ENCODE measurements around the gene HLA-DRA. TPM values are rescaled to one million over a fixed set of nuclear protein-coding genes. Genes with fewer than 3 reads are reported as not detected.

HLA-DRA gene
- total and polyA plus RNA-seq, 2 experiments from 2014 or later: not detected

DNA sequence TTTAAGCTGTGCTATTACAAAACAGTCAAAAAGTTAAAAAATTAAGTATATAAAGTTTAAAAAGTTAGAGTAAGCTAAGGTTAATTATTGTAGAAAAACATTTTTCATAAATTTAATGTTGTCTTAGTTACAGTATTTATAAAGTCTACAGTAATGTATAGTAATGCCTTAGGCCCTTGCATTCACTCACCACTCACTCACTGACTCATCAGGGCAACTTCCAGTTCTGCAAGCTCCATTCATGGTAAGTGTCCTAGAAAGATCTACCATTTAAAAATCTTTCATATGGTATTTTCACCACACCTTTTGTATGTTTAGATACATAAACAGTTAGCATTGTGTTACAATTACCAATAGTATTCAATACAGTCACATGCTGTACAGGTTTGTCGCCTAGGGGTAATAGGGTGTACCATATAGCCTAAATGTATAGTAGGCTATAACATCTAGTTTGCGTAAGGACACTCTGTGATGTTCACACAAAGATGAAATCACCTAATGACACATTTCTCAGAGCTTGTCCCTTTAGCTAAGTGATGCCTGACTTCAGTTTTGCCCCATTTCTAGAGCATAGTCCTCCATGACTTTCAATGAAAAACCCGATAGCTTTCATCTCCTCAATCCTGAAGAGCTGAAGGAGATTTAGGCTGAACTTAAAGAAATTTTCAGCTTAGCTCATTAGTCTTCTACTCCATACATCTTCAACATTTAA lies 14.9 kb upstream of the HLA-DRA start:
- TF ChIP-seq, protein P1, sequence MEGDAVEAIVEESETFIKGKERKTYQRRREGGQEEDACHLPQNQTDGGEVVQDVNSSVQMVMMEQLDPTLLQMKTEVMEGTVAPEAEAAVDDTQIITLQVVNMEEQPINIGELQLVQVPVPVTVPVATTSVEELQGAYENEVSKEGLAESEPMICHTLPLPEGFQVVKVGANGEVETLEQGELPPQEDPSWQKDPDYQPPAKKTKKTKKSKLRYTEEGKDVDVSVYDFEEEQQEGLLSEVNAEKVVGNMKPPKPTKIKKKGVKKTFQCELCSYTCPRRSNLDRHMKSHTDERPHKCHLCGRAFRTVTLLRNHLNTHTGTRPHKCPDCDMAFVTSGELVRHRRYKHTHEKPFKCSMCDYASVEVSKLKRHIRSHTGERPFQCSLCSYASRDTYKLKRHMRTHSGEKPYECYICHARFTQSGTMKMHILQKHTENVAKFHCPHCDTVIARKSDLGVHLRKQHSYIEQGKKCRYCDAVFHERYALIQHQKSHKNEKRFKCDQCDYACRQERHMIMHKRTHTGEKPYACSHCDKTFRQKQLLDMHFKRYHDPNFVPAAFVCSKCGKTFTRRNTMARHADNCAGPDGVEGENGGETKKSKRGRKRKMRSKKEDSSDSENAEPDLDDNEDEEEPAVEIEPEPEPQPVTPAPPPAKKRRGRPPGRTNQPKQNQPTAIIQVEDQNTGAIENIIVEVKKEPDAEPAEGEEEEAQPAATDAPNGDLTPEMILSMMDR (IDR thresholded peaks at IDR 0.05; ENCODE audit: low read depth, low read length): no peak
- DNase-seq (ENCODE audit: low read depth in 1 of 2, low spot score in 1 of 2): no peak
- Histone ChIP-seq H3K4me1 (ENCODE audit: low read depth) (no peaks in the 10 kb centered on the region), H3K4me3 (no peak overlapping the region), H3K36me3 (no peaks in the 10 kb centered on the region), H3K27me3 (peaks cover 15% of the 10 kb centered on the region), H3K27ac (no peak overlapping the region), H3K9me3 (ENCODE audit: low read depth) (no peaks in the 10 kb centered on the region)

DNA sequence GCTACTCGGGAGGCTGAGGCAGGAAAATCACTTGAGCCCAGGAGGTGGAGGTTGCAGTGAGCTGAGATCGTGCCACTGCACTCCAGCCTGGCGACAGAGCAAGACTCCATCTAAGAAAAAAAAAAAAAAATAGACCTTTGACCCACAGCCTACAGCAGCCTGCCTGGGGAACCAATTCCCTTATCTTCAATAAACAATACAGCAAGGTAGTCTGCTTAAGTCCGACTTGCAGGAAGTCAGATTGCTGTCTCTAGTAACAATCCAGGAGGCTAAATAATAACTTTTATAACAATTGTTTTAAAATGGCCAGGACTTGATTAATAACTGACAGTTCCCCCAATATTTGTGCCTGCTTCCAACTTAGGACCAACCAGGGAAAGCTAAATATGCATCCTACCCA lies 13.3 kb upstream of the HLA-DRA start:
- Histone ChIP-seq H3K27me3 (peaks cover 5% of the 10 kb centered on the region), H3K9me3 (ENCODE audit: low read depth) (no peaks in the 10 kb centered on the region), H3K27ac (no peak overlapping the region), H3K36me3 (no peaks in the 10 kb centered on the region), H3K4me3 (no peak overlapping the region), H3K4me1 (ENCODE audit: low read depth) (no peaks in the 10 kb centered on the region)
- TF ChIP-seq, protein P1 (IDR thresholded peaks at IDR 0.05; ENCODE audit: low read depth, low read length): no peak
- no peak for DNase-seq (ENCODE audit: low read depth in 1 of 2, low spot score in 1 of 2)

DNA sequence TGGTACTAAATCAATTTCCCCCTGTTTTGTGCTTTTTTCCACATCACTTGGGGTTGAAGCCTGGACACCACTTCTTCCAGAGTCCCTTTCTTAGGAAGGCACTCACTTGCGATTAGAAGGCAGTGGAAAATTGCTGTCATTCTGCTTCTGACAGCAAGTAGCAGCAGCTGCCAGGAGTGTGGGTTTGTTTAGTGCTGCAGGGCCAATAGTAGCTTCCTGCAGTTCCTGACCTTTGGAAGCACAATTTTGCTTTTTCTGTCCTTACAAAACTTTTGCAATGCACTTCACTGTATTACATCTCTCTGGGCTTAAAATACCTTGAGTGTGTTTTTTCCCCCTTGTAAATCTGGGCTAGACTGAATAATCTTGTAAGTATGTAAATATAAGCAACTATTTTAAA lies 12.5 kb upstream of the HLA-DRA start:
- no peaks in the 10 kb centered on the region for H3K9me3 ChIP-seq (ENCODE audit: low read depth)
- H3K4me3 ChIP-seq: no peak overlapping the region
- H3K4me1 ChIP-seq (ENCODE audit: low read depth): no peaks in the 10 kb centered on the region
- no peak overlapping the region for H3K27ac ChIP-seq
- peak in 1 of 2 donors; percentile 10 for DNase-seq (ENCODE audit: low read depth in 1 of 2, low spot score in 1 of 2)
- TF ChIP-seq, protein P1 (IDR thresholded peaks at IDR 0.05; ENCODE audit: low read depth, low read length): no peak
- no peaks in the 10 kb centered on the region for H3K27me3 ChIP-seq
- H3K36me3 ChIP-seq: no peaks in the 10 kb centered on the region

DNA sequence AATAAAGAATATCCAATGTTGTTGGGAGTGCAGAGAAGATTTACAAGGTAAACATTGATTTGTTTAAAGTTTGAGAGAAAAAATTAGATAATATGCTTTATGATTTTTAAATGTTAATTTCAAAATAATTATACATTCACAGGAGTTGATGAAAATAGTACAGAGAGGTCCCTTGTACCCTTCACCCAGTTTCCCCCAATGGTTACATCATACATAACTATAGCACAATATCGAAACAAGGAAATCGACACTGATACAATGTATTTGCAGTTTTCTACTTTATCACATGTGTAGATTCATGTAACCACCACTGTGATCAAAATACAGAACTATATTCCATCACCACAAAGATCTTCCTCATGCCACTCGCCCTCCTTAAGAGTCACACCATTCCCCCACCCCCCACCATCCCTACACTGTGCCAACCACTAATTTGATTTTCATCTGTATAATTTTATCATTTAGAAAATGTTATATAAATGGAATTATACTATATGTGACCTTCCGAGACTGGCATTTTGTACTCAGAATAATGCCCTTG lies 11.7 kb upstream of the HLA-DRA start:
- Histone ChIP-seq H3K27me3 (no peaks in the 10 kb centered on the region), H3K36me3 (no peaks in the 10 kb centered on the region), H3K4me1 (ENCODE audit: low read depth) (no peaks in the 10 kb centered on the region), H3K4me3 (no peak overlapping the region), H3K27ac (no peak overlapping the region), H3K9me3 (ENCODE audit: low read depth) (no peaks in the 10 kb centered on the region)
- no peak for DNase-seq (ENCODE audit: low read depth in 1 of 2, low spot score in 1 of 2)
- TF ChIP-seq, protein P1 (IDR thresholded peaks at IDR 0.05; ENCODE audit: low read depth, low read length): no peak

DNA sequence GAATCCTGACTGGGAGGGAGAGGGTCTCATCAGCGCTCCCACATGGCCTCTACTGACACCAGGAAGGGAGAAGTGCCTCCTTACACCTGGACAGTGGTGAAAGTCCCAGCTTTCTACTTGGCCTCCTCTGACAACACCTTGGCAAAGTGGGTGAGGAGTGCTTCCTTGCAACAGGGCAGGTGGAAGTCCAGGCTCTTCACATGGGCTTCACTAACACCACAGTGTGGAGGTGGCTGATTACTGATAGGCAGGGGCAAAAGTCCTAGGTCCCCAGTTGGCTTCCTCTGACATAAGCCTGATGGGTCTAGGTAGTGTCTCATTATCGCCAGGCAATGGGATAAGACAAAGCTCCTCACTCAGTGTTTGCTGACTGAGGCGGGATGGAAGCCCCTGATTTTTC lies 9.5 kb upstream of the HLA-DRA start:
- DNase-seq (ENCODE audit: low read depth in 1 of 2, low spot score in 1 of 2): no peak
- Histone ChIP-seq H3K4me3 (no peak overlapping the region), H3K36me3 (no peaks in the 10 kb centered on the region), H3K27me3 (no peaks in the 10 kb centered on the region), H3K27ac (no peak overlapping the region), H3K4me1 (ENCODE audit: low read depth) (no peaks in the 10 kb centered on the region), H3K9me3 (ENCODE audit: low read depth) (no peaks in the 10 kb centered on the region)
- TF ChIP-seq, protein P1 (IDR thresholded peaks at IDR 0.05; ENCODE audit: low read depth, low read length): no peak

Measured in cardiac muscle cell (in vitro differentiated cells and primary cell).